AG08396 (cell line): ENCODE measurements around the gene LYPD6.

ENCODE experiments used
- DNase-seq: peaks from one replicate; pipeline ENCODE4 v3.0.0; 2012; ENCODE audit warnings: low spot score, mixed read lengths

LYPD6 gene

GRCh38 chr2:149409506-149409905 is 79.1 kb downstream of the LYPD6 start:
- DNase-seq, result no peak

- DNase-seq, result no peak
These were observed 80.5 kb downstream of the LYPD6 start for GRCh38 chr2:149410701-149411484.

- DNase-seq, result no peak
These were observed 83.1 kb downstream of the LYPD6 start for GRCh38 chr2:149413487-149413886.

- no peak for DNase-seq
These were observed 84.7 kb downstream of the LYPD6 start for GRCh38 chr2:149415086-149415485.

DNA sequence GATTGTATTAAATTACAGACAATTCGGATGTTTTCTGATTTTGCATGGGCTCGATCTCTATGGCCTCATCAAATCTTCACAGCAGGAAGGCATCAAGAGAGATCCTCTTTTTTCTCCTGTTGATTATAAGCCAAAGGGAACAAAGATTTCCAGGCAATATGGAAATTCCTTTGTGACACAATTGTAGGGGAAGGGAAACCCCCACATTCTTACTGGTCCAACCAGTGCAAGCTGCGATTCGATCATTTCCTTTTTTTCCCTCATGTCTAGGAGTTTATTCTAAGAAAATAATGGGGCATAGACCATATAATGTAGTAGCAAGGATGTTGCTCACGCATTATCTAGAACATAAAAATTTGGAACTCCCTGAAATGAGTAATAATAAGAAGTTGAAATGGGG is 87.7 kb downstream of the LYPD6 start:
- no peak for DNase-seq

DNA sequence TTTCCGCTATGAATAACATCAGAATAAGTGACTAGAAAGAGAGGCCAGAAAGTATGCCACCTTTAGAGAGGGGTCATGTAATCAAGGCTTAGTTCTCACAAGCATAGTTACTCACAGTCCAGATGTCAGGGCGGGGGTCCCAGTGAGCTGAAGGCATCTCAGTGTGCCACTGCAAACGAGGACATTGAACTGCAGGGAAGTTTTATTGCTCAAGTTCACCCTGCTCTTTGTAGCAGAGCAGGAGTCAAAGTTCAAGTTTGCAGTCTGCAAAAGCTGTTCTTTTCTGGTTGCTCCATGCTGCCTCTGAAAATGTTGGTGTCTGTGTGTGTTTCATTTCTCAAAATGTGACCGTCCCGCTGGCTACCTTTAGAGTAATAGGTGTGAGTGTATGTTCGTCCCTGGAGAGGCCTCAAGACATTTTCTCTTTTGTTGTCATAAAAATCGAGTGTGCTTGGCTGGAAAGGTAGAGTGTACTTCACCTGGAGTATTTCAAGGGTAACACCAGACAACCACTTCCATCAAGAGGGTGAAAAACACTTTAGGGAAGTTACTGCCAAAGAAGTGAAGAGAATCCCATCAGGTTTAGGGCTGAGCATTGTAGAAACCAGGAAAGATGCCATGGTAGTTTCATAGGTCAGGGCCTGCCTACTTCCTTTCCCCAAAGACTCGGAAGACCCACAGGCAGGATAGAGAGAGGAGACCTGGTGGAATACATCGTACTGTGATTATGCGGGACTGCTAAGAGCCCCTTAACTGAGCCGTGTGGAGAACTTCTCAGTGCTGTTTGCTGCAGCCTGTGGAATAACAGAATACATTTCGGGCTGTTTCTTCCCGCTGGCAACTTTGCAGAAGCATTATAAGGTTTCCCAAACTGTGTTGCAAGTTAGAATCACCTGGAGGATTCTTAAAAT is 89.9 kb downstream of the LYPD6 start:
- no peak for DNase-seq

GRCh38 chr2:149421791-149422190 is 91.4 kb downstream of the LYPD6 start:
- DNase-seq, result no peak

DNA sequence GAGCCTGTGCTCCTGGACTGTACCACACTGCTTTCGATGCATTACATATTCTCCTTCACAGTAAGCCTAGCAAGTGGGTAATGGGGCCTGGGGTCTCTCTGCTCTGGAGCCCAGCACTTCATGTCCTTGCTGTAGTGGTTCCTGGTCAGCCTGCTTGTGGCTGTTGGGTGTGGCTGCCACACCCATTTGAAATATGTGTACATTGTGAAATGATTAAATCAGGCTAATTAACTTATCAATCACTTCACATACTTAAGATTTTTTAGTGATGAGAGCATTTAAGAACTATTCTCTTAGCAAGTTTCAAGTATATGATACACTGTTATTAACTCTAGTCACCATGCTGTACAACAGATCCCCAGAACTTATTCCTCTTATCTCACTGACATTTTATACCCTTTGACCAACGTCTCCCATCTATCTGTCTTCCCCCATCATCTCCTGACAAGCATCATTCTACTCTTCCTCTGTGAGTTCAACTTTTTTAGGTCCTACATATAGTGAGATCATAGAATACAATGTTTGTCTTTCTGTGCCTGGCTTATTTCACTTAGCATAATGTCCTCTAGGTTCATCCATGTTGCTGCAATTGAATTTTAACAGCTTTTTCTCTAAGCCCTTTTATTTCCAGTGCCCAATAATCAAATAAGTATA is 92.1 kb downstream of the LYPD6 start:
- no peak for DNase-seq

DNA sequence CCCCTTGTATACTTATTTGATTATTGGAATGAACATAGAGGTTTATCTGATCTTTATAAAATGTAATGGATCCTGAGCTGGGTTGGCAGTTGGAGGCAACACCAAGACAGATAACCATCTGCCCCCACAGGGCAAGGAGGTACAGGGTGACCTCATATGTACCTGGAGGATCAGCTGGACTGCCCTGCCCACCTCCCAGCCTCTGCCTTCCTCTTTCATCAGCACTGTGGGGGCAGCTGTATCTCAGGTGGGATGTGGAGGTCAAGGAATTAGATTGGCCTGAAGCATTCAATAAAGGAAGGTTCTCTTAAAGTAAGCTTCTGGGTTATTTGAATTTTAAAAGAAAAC is 92.6 kb downstream of the LYPD6 start:
- DNase-seq, result no peak

DNA sequence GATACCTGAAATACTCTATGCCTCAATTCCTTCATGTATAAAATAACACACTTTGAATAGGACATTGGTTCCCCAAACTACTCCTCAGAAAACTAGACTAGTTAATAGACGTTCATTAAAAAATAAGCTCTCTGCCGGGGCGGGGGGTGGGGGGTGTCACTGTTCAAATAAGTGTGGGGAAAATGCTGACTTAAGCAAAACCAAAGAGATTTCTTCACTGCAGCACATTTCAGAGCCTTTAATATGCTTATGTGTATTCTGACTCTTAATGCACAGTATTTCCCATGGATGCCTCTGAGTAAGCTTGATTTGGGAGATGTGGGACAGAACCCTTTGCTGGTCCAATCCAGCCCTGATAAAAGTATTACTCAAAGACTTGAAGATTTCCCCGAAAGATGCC is 93.2 kb downstream of the LYPD6 start:
- no peak for DNase-seq

DNA sequence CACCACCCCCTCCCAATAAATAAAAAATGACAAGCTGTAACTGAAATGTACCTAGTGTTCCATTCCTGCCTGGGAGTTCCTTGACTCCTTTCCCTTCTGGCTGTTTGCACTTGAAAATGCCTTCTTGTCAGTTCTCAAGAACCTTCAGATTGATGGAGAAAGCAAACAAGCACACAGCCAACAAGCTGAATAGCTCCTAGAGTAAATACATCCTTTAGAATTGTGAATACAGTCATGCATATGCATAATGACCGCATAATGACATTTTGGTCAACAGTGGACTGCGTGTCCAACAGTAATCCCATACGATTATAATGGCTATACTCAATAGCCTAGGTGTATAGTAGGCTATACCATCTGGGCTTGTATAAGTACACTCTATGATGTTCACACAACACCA is 97.0 kb downstream of the LYPD6 start:
- no peak for DNase-seq

- DNase-seq, result no peak
These were observed 98.4 kb downstream of the LYPD6 start for GRCh38 chr2:149428783-149429182.

GRCh38 chr2:149430743-149431736 is 100.7 kb downstream of the LYPD6 start:
- DNase-seq, result no peak

GRCh38 chr2:149438330-149438960 is 108.1 kb downstream of the LYPD6 start:
- DNase-seq, result no peak

DNA sequence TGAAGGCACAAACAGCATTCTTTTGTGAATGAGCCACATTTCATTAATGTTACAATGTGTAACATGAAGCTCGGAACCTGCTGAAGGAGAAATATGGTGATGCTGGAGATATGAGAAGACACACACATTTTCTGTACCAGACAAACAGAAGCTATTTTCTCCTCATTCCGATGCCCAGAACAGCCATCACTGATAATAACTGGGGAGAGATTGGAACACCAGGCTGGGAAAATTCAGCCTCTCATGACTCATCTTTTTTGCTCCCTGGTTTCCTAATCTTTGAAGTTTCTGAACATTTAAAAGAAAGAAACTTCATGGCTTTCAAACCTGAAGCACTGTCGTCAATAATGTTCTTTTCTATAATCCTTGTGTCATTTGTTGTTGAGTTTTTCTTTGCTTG is 110.9 kb downstream of the LYPD6 start:
- DNase-seq, result no peak

DNA sequence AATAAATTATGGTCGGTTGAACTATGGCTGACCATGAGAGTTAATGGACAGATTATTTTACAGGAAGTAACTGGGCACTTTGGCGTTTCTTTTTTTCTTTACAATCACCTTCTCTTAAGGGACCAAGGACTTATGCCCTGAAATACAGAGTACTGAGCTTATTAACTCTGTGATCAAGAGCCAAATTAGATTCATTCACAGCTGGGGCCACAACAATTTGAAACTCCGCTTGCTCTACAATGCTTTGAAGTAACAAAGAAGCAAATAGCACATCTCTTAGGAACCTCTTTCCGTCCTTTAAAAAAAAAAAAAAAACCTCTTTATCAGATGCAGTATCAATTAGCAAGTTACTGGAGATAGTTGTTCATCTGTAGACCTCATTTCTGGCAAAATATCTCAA is 112.0 kb downstream of the LYPD6 start:
- DNase-seq, result no peak

DNA sequence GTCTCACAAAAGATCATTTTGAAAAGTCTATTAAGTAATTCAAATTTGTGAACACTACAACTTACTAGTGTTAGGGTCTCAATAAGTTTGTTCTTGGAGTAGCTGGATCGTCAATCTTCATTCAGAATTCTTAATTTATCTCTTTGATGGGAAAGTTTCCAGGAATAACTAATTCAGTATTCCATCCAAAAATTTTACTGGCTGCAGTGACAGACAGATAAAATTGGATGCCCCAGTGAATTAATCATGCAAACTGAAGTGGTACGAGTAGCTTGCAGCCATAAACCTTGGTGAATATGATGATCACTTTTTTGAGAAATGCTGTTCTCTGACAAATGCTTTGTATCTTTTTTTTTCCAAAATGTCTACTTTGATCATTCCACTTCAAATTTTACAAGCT is 112.8 kb downstream of the LYPD6 start:
- DNase-seq, result no peak

DNA sequence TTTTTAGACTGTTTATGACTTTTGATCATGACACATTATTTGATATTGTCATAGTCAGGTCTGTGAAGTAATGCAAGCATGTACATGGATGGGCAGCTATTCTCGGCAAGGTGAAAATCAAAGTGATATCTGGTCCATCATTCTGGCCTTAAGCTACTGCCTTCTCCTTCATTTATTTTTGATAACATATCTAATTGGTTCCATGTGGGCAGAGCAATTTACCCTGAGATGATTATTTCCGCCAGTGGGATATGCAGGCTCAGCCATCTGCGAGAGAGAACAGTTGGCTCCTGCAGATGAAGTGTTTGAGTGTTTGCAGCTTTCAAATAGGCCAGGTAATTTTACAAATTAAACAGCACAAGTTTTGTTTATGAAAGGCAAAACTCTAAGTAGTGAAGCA is 116.4 kb downstream of the LYPD6 start:
- DNase-seq, result no peak

GRCh38 chr2:149448315-149448714 is 117.9 kb downstream of the LYPD6 start:
- DNase-seq, result no peak

DNA sequence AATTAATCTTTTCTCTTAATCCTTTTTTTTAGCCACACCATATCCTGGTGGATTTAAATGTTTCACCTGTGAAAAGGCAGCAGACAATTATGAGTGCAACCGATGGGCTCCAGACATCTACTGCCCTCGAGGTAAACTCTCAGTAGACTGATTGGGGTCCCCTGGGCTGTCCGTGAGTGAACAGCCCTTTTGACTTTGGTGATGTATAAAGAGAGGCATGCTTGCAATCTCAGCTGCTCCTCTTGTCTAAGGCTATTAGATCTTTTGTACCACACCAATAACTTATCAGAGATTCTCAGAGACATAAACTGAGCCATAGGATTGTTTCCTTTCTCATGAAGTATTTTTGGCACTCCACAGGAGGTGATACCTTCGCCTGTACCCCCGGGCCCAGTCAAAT is 118.6 kb downstream of the LYPD6 start:
- DNase-seq, result no peak
